Epidermal melanocyte (primary cell): ENCODE measurements around the gene ATP13A1.

Experiments
- DNase-seq: peaks from one replicate; pipeline ENCODE4 v3.0.0; 2011; ENCODE audit warnings: low spot score; ENCODE audit not compliant: insufficient read length

ATP13A1 gene

GRCh38 chr19:19645233-19645870, 18.1 kb downstream of the ATP13A1 start:
- DNase-seq = no peak

GRCh38 chr19:19644054-19644388, 19.5 kb downstream of the ATP13A1 start:
- DNase-seq = no peak

GRCh38 chr19:19643158-19644053, 20.1 kb downstream of the ATP13A1 start, which contains the start of gene GMIP:
Gene GMIP (minus strand): TSS chr19:19643657. CDS start chr19:19643529, 128 bp downstream.
- peak; percentile 94 for DNase-seq

- DNase-seq = peak; percentile 66
Measured at GRCh38 chr19:19642506-19643157, 20.8 kb downstream of the ATP13A1 start.

DNA sequence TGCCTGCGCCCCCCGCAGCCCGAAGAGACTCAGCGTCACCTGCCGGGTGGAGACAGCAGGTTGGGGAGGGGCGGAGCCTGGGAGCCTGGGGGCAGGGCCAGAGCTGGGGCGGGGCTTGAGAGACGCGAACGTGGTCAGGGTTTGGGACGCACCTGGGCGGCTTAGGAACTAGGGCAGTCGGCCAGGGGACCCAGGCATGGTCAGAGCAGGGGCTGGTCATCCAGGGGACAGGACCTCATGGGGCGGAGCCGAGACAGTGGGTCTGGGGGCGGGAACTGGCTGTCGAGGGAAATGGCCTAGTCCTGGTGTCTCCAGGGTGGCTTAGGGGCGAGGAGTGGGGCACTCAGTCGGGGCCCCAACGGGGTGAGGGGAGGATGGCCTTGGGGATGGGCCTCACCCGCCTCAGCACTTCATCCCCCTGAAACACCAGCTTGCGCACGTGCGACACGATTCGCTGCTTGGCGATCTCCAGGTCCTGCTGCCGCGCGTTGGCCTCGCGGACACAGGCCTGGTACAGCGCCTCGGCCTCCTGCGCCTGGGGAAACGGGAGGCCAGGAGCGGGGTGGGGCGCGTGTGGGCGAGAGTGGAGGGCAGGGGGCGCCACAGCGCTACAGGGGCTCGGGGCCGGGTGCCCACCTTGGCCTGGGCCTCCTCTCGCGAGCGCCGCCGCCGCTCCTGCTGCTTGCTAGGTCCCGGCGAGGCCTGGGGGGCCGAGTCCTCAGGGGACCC, 25.8 kb downstream of the ATP13A1 start:
- DNase-seq = no peak

- no peak for DNase-seq
Measured at GRCh38 chr19:19637186-19637522, 26.3 kb downstream of the ATP13A1 start.

GRCh38 chr19:19636573-19637185, 26.8 kb downstream of the ATP13A1 start:
- DNase-seq = no peak

DNA sequence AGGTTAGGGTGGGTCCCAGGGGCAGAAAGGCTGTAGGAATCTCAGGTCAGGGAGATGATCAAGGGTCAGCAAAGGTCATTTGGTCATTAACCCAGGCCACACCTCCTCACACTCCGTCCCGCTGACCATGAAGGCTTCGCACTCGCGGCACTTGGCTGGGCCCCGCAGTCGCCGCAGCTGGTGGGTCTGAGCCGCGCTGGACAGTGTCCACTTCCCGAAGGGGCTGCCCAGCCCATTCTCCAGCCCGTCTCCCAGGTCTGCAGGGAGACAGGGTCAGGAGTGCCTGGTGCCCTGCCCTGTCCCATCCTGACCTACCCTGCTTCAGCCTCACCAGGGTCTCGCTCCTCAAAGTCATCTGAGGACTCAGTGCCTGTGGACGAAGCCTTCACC, 28.2 kb downstream of the ATP13A1 start:
- no peak for DNase-seq

DNA sequence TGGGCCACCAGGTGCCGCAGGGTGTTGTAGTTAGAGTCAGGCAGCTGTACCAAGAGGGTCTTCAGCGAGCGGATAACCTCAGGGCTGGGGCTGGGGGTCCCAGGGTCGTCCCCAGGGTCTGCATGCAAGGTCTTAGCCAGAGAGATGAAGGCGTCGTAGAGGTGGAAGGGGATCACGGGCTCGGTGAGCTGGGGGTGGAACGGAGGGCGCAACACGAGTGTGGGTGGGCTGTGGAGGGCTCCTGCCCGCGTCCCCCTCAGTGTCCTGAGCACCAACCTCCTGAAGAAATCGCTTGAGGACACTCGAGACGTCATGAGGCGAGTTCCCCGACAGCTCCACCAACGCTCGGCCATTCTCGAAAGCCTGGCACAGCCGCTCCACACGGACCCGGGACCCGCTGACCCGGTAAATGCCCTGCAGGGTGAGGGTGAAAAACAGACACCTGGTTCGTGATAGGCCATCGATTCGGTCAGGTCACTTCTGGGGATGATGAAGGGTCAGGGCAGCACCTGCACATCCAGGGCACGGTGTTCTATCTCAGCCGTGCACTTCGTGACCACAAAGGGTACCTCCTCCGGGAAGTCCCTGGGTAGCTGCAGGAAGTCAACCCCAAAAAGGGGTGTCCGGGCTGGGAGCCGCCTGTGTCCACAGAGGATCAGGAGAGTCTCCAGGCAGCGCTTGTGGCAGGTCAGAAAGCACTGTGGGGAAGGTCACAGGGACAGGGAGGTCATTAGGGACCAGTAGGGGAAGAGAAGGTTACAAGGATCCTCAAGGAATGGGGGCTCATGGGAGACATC, 28.8 kb downstream of the ATP13A1 start:
- no peak for DNase-seq

DNA sequence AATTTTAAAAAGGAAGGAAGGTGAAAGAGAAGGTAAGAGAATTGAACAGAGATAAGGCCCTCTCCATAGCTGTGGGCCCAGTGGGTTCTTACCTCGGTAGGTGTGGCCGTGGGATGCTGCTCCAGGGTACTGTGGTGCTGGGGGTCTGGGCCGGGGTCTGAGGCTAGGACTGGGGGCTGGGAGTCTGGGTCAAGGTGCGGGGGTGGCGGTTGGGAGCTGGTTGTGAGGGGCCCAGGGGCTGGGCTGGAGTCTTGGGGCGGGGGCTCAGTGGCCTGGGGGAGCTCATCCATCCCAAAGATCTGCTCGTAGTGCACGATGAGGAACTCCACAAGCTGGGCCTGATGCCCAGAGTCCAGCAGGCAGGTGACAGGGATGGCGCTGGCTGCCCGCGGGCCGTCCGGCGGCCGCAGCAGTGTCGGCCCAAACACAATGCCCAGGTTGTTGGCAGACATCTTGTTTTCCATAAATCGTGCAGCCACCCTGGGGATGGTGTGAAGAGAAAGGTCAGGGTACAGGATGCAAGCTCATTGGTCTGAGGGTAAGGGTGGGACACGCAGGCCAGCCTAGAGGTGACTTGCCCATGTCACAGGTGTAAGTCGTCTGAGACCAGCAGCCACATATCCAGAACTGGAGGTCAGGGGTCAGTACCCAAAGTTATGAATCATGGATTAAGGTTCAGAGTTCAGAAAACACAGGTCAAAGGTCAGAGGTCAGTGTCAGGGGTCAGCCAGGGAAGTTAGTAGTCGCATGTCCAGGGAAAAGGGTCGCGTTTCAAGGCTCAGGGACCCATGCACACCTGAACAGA, 29.6 kb downstream of the ATP13A1 start:
- DNase-seq = no peak

- DNase-seq = no peak
Measured at GRCh38 chr19:19632661-19633060, 30.8 kb downstream of the ATP13A1 start.

- no peak for DNase-seq
Measured at GRCh38 chr19:19631346-19631745, 32.1 kb downstream of the ATP13A1 start.

DNA sequence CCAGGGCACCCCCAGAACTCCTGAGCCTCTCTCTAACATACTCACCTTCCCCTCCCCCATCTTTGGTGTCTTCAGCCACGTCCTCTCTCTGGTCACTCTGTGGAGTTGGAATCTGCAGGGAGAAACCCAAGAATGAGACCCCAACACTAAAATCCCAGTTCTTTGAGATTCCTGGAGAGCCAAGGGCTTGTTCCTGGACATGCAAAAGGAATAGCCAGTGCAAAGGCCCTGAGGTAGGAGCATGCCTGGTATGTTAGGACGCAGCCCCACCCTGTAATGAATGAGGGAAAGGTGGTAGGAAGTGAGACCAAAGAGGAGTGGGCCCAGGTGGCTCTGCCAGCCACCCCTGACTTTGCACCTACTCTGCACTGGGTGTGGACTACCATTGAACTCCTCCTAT, 33.0 kb downstream of the ATP13A1 start:
- DNase-seq = no peak

- no peak for DNase-seq
Measured at GRCh38 chr19:19630062-19630414, 33.4 kb downstream of the ATP13A1 start.

GRCh38 chr19:19628501-19629134, 34.9 kb downstream of the ATP13A1 start:
- DNase-seq = peak; percentile 75

GRCh38 chr19:19627621-19628500, 35.6 kb downstream of the ATP13A1 start, which contains the start of gene LPAR2:
Gene LPAR2 (minus strand): TSS chr19:19628220. CDS start chr19:19627275, 945 bp downstream.
- peak; percentile 23 for DNase-seq

GRCh38 chr19:19626516-19627472, 36.7 kb downstream of the ATP13A1 start:
- DNase-seq = peak; percentile 12
